ENCODE data around the gene SLC2A9.

GRCh38 chr4:9940041-9940440 is 81.3 kb downstream of the SLC2A9 start:
- TF ChIP-seq CTCF (IDR thresholded peaks at IDR 0.05) (no peak), POLR2A (IDR thresholded peaks at IDR 0.05) (no peak)
